GM12878 (cell line): ENCODE results near the gene GYS2. TPM values are rescaled to one million over a fixed set of nuclear protein-coding genes. Genes with fewer than 3 reads are reported as not detected.

ENCODE experiments used
- CHD4 ChIP-seq: fragments of 200-600 bp; sonication (generic); IDR thresholded peaks from 2 replicates; pipeline ENCODE4 v1.6.1; 2016; ENCODE audit warnings: mild to moderate bottlenecking
- DPF2 ChIP-seq: fragments of 450-650 bp; IDR thresholded peaks from 2 replicates; pipeline ENCODE4 v1.6.1; 2017; ENCODE audit warnings: mild to moderate bottlenecking
- EZH2 ChIP-seq: IDR thresholded peaks from 2 replicates; pipeline ENCODE4 v1.6.1; 2012; ENCODE audit warnings: low read depth, mild to moderate bottlenecking, control low read depth, inconsistent platforms, low read length, borderline replicate concordance; ENCODE audit not compliant: control insufficient read depth
- NBN ChIP-seq: fragments of 450-650 bp; IDR thresholded peaks from 2 replicates; pipeline ENCODE4 v1.6.1; 2016
- NR2F1 ChIP-seq: fragments of 450-650 bp; conservative IDR thresholded peaks from 2 replicates; pipeline ENCODE4 v1.6.1; 2017; ENCODE audit warnings: mild to moderate bottlenecking
- SIX5 ChIP-seq: IDR thresholded peaks from 2 replicates; pipeline ENCODE4 v1.6.1; 2011; ENCODE audit warnings: mild to moderate bottlenecking, low read depth, low read length, moderate library complexity; ENCODE audit not compliant: severe bottlenecking
- TARDBP ChIP-seq: IDR thresholded peaks from 2 replicates; pipeline ENCODE4 v1.6.1; 2016; ENCODE audit warnings: borderline replicate concordance
- polyA plus RNA-seq, 11 experiments: library from polyadenylated mRNA; depleted of rRNA in 4 of 11; unstranded in 6 of 11; stranded (reverse) in 5 of 11; fragments of >200 nt; fragmentation: Nextera tagmentation in 4 of 11; fragmentation: Illumina TruSeq in 1 of 11; extraction: Ambion mirVana in 4 of 11; extraction: Trizol in 1 of 11; gene quantifications; 1 replicate in 1 of 11; 2 replicates in 10 of 11; pipeline versions ENCODE4 v1.2.1 to v1.2.3, GENCODE V29; 2011 to 2016; ENCODE audit warnings: inconsistent platforms in 2 of 11, missing spikeins in 2 of 11, low read depth in 1 of 11
- total RNA-seq, 4 experiments: library from RNA; depleted of rRNA in 3 of 4; stranded (reverse); fragments of >200 nt in 3 of 4; fragmentation: Illumina TruSeq in 1 of 4; extraction: Trizol in 1 of 4; gene quantifications; 2 replicates each; pipeline versions ENCODE4 v1.2.1 to v1.2.3, GENCODE V29; 2013 to 2021
- TF ChIP-seq, protein P1 (sequence below): IDR thresholded peaks from 2 replicates; pipeline ENCODE4 v1.6.1; 2012; ENCODE audit warnings: improper control_type of control experiment, low read depth, low read length; ENCODE audit not compliant: insufficient replicate concordance
- TF ChIP-seq, protein P2 (sequence below): fragments of 450-650 bp; IDR thresholded peaks from 2 replicates; pipeline ENCODE4 v1.6.1; 2017; ENCODE audit warnings: mild to moderate bottlenecking, moderate library complexity

Gene GYS2
- total and polyA plus RNA-seq, 10 of the 15 experiments (the other 5 are each of a cell fraction or from before 2014, with no cell fraction given) = not detected

DNA sequence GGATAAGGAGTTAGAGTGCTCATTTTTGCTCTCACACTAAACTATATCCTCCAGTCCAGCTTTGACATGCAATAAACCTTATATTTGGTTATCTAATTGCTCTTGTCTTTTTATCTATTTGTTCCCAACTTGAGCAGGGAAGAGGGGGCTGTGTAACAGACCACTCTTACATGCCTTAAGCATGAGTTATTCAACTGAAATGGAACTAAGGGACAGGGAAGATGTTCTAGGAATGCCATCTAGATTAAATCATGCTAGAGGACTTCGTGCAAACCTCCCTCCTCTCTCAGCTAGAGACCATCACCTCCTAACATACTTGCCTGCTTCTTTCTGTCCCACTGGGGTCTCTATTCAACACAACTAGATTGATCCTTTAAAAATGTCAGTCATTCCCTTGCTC lies 57.9 kb downstream of the GYS2 start (continued):
- TF ChIP-seq, protein P1, sequence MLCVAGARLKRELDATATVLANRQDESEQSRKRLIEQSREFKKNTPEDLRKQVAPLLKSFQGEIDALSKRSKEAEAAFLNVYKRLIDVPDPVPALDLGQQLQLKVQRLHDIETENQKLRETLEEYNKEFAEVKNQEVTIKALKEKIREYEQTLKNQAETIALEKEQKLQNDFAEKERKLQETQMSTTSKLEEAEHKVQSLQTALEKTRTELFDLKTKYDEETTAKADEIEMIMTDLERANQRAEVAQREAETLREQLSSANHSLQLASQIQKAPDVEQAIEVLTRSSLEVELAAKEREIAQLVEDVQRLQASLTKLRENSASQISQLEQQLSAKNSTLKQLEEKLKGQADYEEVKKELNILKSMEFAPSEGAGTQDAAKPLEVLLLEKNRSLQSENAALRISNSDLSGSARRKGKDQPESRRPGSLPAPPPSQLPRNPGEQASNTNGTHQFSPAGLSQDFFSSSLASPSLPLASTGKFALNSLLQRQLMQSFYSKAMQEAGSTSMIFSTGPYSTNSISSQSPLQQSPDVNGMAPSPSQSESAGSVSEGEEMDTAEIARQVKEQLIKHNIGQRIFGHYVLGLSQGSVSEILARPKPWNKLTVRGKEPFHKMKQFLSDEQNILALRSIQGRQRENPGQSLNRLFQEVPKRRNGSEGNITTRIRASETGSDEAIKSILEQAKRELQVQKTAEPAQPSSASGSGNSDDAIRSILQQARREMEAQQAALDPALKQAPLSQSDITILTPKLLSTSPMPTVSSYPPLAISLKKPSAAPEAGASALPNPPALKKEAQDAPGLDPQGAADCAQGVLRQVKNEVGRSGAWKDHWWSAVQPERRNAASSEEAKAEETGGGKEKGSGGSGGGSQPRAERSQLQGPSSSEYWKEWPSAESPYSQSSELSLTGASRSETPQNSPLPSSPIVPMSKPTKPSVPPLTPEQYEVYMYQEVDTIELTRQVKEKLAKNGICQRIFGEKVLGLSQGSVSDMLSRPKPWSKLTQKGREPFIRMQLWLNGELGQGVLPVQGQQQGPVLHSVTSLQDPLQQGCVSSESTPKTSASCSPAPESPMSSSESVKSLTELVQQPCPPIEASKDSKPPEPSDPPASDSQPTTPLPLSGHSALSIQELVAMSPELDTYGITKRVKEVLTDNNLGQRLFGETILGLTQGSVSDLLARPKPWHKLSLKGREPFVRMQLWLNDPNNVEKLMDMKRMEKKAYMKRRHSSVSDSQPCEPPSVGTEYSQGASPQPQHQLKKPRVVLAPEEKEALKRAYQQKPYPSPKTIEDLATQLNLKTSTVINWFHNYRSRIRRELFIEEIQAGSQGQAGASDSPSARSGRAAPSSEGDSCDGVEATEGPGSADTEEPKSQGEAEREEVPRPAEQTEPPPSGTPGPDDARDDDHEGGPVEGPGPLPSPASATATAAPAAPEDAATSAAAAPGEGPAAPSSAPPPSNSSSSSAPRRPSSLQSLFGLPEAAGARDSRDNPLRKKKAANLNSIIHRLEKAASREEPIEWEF = no peak
- TF ChIP-seq, protein P2, sequence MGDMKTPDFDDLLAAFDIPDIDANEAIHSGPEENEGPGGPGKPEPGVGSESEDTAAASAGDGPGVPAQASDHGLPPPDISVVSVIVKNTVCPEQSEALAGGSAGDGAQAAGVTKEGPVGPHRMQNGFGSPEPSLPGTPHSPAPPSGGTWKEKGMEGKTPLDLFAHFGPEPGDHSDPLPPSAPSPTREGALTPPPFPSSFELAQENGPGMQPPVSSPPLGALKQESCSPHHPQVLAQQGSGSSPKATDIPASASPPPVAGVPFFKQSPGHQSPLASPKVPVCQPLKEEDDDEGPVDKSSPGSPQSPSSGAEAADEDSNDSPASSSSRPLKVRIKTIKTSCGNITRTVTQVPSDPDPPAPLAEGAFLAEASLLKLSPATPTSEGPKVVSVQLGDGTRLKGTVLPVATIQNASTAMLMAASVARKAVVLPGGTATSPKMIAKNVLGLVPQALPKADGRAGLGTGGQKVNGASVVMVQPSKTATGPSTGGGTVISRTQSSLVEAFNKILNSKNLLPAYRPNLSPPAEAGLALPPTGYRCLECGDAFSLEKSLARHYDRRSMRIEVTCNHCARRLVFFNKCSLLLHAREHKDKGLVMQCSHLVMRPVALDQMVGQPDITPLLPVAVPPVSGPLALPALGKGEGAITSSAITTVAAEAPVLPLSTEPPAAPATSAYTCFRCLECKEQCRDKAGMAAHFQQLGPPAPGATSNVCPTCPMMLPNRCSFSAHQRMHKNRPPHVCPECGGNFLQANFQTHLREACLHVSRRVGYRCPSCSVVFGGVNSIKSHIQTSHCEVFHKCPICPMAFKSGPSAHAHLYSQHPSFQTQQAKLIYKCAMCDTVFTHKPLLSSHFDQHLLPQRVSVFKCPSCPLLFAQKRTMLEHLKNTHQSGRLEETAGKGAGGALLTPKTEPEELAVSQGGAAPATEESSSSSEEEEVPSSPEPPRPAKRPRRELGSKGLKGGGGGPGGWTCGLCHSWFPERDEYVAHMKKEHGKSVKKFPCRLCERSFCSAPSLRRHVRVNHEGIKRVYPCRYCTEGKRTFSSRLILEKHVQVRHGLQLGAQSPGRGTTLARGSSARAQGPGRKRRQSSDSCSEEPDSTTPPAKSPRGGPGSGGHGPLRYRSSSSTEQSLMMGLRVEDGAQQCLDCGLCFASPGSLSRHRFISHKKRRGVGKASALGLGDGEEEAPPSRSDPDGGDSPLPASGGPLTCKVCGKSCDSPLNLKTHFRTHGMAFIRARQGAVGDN = no peak
- TF ChIP-seq NR2F1 (no peak), TARDBP (no peak), NBN (no peak), CHD4 (no peak), DPF2 (no peak), SIX5 (no peak), EZH2 (no peak)
